ENCODE results near the gene KRT83. TPM values are rescaled to one million over a fixed set of nuclear protein-coding genes. Genes with fewer than 3 reads are reported as not detected.

The KRT83 gene
- total RNA-seq, 1 donor from 2014 or later: not detected

DNA sequence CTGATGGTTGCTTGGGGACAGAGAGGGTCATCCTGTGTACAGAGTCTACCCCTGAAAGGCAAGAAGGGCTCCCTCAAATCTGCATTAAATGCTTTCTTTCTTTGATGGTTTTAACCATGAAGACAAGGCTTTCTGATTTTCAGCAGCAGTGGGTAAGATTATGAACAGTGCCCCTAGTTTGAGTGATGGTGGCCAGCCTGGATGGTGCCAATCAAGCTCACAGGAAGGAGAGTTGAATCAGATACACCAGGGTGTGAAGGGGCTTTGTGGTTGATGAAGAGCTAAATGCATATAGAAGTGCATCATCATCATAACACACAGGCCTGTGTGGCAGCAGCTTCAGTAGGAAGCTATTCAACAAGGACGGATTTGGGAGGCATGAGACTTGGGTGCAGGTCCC lies 40.4 kb upstream of the KRT83 start:
- DNase-seq (ENCODE audit: low read depth): no peak
- no peak overlapping the region for H3K4me3 ChIP-seq (ENCODE audit: low read depth, low read length)
- H3K27me3 ChIP-seq (ENCODE audit: control insufficient read depth, insufficient read depth, low read length): peaks cover 9% of the 10 kb centered on the region
- TF ChIP-seq, protein P1, sequence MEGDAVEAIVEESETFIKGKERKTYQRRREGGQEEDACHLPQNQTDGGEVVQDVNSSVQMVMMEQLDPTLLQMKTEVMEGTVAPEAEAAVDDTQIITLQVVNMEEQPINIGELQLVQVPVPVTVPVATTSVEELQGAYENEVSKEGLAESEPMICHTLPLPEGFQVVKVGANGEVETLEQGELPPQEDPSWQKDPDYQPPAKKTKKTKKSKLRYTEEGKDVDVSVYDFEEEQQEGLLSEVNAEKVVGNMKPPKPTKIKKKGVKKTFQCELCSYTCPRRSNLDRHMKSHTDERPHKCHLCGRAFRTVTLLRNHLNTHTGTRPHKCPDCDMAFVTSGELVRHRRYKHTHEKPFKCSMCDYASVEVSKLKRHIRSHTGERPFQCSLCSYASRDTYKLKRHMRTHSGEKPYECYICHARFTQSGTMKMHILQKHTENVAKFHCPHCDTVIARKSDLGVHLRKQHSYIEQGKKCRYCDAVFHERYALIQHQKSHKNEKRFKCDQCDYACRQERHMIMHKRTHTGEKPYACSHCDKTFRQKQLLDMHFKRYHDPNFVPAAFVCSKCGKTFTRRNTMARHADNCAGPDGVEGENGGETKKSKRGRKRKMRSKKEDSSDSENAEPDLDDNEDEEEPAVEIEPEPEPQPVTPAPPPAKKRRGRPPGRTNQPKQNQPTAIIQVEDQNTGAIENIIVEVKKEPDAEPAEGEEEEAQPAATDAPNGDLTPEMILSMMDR (IDR thresholded peaks at IDR 0.05; ENCODE audit: insufficient read depth, low read length, poor library complexity, severe bottlenecking): no peak
- H3K36me3 ChIP-seq (ENCODE audit: control insufficient read depth, insufficient read depth, low read length): no peaks in the 10 kb centered on the region

DNA sequence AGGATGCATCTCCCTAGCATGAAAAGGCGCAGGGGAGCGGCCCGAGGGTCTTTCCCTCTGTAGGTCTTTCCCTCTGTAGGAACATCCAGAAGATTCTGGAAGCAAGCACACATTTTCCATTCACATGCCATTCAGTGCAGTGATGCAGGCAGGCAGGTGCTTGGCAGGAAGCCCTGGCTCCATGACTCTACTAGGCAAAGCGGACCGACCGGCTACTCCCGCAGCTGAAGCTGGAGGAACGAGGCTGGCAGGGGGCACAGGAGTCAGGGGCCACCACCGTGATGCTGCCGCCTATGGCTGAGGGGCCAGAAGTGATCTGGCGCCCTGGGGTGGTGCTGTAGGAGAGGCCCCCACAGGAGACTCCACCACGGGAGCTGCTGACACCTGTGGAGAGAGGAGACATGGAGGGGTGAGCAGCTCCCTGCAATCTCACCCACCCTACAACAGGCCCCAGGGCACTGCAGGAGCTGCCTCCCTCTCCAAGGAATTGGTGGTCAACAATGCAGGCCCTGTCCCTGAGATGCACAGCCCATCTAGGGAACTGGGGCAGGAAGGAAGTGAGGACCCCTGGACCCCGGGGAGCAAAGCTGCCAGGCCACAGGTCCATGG lies 39.6 kb upstream of the KRT83 start:
- peaks cover 8% of the 10 kb centered on the region for H3K27me3 ChIP-seq (ENCODE audit: control insufficient read depth, insufficient read depth, low read length)
- no peaks in the 10 kb centered on the region for H3K36me3 ChIP-seq (ENCODE audit: control insufficient read depth, insufficient read depth, low read length)
- no peak for DNase-seq (ENCODE audit: low read depth)
- TF ChIP-seq, protein P1 (IDR thresholded peaks at IDR 0.05; ENCODE audit: insufficient read depth, low read length, poor library complexity, severe bottlenecking): no peak
- no peak overlapping the region for H3K4me3 ChIP-seq (ENCODE audit: low read depth, low read length)

GRCh38 chr12:52360106-52360662 lies 39.0 kb upstream of the KRT83 start:
- TF ChIP-seq, protein P1 (IDR thresholded peaks at IDR 0.05; ENCODE audit: insufficient read depth, low read length, poor library complexity, severe bottlenecking): no peak
- DNase-seq (ENCODE audit: low read depth): no peak
- H3K27me3 ChIP-seq (ENCODE audit: control insufficient read depth, insufficient read depth, low read length): peaks cover 10% of the 10 kb centered on the region
- H3K4me3 ChIP-seq (ENCODE audit: low read depth, low read length): no peak overlapping the region
- no peaks in the 10 kb centered on the region for H3K36me3 ChIP-seq (ENCODE audit: control insufficient read depth, insufficient read depth, low read length)

DNA sequence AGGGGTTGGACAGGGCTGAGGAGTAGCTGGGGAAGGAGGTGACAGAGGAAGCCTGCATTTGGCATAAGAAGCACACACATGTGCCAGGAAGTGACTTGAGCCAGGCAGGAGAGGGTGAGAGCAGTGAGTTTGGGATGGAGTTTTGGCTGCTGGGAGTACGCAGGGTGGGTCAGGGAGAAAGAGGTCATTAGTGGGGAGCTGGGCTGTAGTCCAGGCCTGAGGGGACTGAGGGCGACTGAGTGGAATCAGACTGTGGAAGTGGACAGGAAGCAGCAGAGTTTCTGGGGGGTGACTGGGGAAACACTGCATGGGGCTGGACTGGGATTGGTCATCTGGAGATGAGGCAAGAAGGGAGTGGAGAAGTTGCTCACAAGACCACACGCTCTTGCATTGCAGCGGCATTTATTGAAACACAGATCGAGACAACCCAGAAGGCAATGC lies 38.4 kb upstream of the KRT83 start:
- no peak for DNase-seq (ENCODE audit: low read depth)
- Histone ChIP-seq H3K4me3 (ENCODE audit: low read depth, low read length) (no peak overlapping the region), H3K36me3 (ENCODE audit: control insufficient read depth, insufficient read depth, low read length) (no peaks in the 10 kb centered on the region), H3K27me3 (ENCODE audit: control insufficient read depth, insufficient read depth, low read length) (peaks cover 9% of the 10 kb centered on the region)
- TF ChIP-seq, protein P1 (IDR thresholded peaks at IDR 0.05; ENCODE audit: insufficient read depth, low read length, poor library complexity, severe bottlenecking): no peak

- no peak overlapping the region for H3K4me3 ChIP-seq (ENCODE audit: low read depth, low read length)
- H3K36me3 ChIP-seq (ENCODE audit: control insufficient read depth, insufficient read depth, low read length): no peaks in the 10 kb centered on the region
- peaks cover 11% of the 10 kb centered on the region for H3K27me3 ChIP-seq (ENCODE audit: control insufficient read depth, insufficient read depth, low read length)
- TF ChIP-seq, protein P1 (IDR thresholded peaks at IDR 0.05; ENCODE audit: insufficient read depth, low read length, poor library complexity, severe bottlenecking): no peak
- no peak for DNase-seq (ENCODE audit: low read depth)
Measured at GRCh38 chr12:52358575-52359350, 37.6 kb upstream of the KRT83 start.

Measured in kidney epithelial cell (primary cell).